Stimulated activated naive CD8-positive, alpha-beta T cell treated with anti-CD3 and anti-CD28 coated beads, Interleukin-15, Interleukin-2, amounts not matched to agents 100 ng/mL and 50 ng/mL, for 24 hours (primary cell): ENCODE measurements around the gene CACNA2D1.
"Not testable (repeated sequence)": the region's sequence is repeated elsewhere in the genome, so short reads cannot be mapped to it uniquely, and the experiment has no call there.

Source experiments
- H3K27ac Mint-ChIP-seq: one replicate; pipeline ENCODE4 v1.8.0; 2021; ENCODE audit warnings: mild to moderate bottlenecking, mixed read lengths
- H3K27me3 Mint-ChIP-seq: one replicate; pipeline ENCODE4 v1.8.0; 2021; ENCODE audit warnings: mixed read lengths
- H3K36me3 Mint-ChIP-seq: one replicate; pipeline ENCODE4 v1.8.0; 2021; ENCODE audit warnings: low read depth, mixed read lengths
- H3K4me1 Mint-ChIP-seq: one replicate; pipeline ENCODE4 v1.8.0; 2021; ENCODE audit warnings: low read depth, mixed read lengths
- H3K4me3 Mint-ChIP-seq: one replicate; pipeline ENCODE4 v1.8.0; 2021; ENCODE audit warnings: mild to moderate bottlenecking, mixed read lengths
- H3K9me3 Mint-ChIP-seq: one replicate; pipeline ENCODE4 v1.8.0; 2021; ENCODE audit warnings: mixed read lengths

CACNA2D1 gene

DNA sequence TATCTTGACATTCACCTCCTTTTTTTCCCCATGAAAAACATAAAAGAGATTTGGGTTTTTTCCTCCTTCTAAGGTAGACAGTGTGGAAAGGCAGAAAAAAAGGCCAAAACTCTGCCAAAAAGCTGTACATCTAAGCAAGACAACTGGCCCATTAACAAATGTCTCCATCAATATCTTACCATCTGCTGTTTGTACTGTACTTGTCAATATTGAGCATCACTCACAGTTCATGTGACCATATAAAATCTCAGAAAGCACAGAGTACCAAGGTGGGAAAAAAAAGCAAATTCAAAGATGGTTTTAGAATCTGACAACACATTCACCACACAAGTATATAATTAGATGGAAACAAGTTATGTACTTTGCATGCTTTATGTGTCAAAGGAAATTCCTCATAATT, 52.6 kb downstream of the CACNA2D1 start:
- Mint-ChIP-seq H3K27me3 (no peaks in the 10 kb centered on the region), H3K27ac (no peak overlapping the region), H3K36me3 (no peaks in the 10 kb centered on the region), H3K4me3 (no peak overlapping the region), H3K9me3 (no peaks in the 10 kb centered on the region), H3K4me1 (no peaks in the 10 kb centered on the region)

DNA sequence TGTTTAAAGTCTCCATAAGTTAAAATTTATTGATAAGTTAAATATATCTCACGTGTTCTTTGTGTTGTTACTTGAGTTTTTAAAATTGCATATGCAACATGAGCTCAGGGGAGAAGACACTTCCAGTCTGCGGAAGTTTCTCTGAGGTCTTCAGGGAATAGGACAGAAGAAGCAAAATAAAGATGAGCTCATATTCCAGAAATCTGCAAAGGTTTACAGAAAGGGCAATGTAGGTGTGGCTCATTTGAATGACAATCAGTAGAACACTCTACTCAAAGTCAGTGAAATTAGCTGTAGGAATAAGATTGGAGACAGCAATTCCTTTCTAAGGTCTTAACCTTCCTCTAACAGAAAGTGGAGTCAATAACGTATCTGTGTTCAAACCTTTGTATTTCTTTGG, 53.7 kb downstream of the CACNA2D1 start:
- H3K4me3 Mint-ChIP-seq: no peak overlapping the region
- H3K27ac Mint-ChIP-seq: no peak overlapping the region
- no peaks in the 10 kb centered on the region for H3K9me3 Mint-ChIP-seq
- no peaks in the 10 kb centered on the region for H3K27me3 Mint-ChIP-seq
- H3K4me1 Mint-ChIP-seq: no peaks in the 10 kb centered on the region
- H3K36me3 Mint-ChIP-seq: no peaks in the 10 kb centered on the region

DNA sequence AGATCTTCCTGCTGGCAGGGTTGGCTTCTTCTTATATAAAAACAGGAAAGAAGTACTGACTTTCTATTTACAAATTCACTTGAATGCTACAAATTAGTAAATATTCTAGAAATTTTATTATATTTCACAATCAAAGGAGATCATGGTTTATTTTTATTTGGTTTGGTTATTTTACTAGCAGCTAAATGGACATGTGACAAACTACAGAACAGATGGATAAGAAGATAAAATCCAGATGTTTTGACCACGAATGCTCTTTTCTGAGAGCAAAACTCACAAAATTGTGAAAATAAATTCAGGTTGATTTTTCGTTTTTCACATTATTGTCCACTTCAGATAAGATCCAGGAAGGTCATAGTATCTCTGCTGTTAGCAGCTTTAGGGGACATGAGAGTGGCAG, 55.4 kb downstream of the CACNA2D1 start:
- H3K4me3 Mint-ChIP-seq: no peak overlapping the region
- no peaks in the 10 kb centered on the region for H3K27me3 Mint-ChIP-seq
- H3K36me3 Mint-ChIP-seq: no peaks in the 10 kb centered on the region
- H3K9me3 Mint-ChIP-seq: no peaks in the 10 kb centered on the region
- no peak overlapping the region for H3K27ac Mint-ChIP-seq
- no peaks in the 10 kb centered on the region for H3K4me1 Mint-ChIP-seq

DNA sequence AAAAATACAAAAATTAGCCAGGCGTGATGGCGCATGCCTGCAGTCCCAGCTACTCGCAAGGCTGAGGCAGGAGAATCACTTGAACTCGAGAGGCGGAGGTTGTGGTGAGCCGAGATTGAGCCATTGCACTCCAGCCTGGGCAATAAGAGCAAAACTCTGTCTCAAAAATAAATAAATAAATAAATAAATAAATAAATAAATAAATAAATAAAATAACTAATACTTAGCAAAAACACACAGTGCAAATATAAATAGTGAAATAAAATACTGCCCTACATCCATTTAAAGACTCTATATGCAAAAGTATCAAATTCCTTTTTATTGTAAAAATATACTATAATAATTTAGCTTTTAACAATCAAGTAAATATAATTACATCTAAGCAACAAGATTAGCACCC, 57.0 kb downstream of the CACNA2D1 start:
- H3K9me3 Mint-ChIP-seq, H3K4me3 Mint-ChIP-seq, H3K36me3 Mint-ChIP-seq, H3K27ac Mint-ChIP-seq, H3K27me3 Mint-ChIP-seq, H3K4me1 Mint-ChIP-seq: not testable (repeated sequence)

DNA sequence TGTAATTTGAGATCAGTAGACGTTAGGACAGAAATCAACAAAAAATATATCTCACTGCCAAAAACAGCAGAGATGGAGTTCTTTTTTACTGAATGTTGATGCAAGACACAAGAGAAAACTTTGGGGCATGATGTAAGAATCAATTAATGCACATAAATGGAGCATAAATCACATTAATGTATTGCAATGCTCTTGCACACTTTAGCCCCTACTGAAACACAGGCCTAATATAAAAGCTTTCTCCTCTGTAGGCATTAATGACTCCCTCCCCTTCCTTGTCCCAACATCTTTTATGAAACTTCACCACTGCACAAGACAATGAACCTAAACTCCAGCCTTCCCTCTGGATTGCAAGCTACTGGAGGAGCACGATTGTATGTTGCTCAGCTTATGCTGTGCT, 58.8 kb downstream of the CACNA2D1 start:
- H3K27me3 Mint-ChIP-seq: no peaks in the 10 kb centered on the region
- no peaks in the 10 kb centered on the region for H3K36me3 Mint-ChIP-seq
- no peak overlapping the region for H3K4me3 Mint-ChIP-seq
- H3K4me1 Mint-ChIP-seq: no peaks in the 10 kb centered on the region
- no peaks in the 10 kb centered on the region for H3K9me3 Mint-ChIP-seq
- H3K27ac Mint-ChIP-seq: no peak overlapping the region

- no peaks in the 10 kb centered on the region for H3K4me1 Mint-ChIP-seq
- no peaks in the 10 kb centered on the region for H3K36me3 Mint-ChIP-seq
- H3K4me3 Mint-ChIP-seq: no peak overlapping the region
- H3K27me3 Mint-ChIP-seq: no peaks in the 10 kb centered on the region
- H3K9me3 Mint-ChIP-seq: no peaks in the 10 kb centered on the region
- no peak overlapping the region for H3K27ac Mint-ChIP-seq
Measured at GRCh38 chr7:82384051-82384464, 59.5 kb downstream of the CACNA2D1 start.

- Mint-ChIP-seq H3K36me3 (no peaks in the 10 kb centered on the region), H3K27ac (no peak overlapping the region), H3K4me1 (no peaks in the 10 kb centered on the region), H3K4me3 (no peak overlapping the region), H3K27me3 (no peaks in the 10 kb centered on the region), H3K9me3 (no peaks in the 10 kb centered on the region)
Measured at GRCh38 chr7:82382276-82382675, 61.3 kb downstream of the CACNA2D1 start.

DNA sequence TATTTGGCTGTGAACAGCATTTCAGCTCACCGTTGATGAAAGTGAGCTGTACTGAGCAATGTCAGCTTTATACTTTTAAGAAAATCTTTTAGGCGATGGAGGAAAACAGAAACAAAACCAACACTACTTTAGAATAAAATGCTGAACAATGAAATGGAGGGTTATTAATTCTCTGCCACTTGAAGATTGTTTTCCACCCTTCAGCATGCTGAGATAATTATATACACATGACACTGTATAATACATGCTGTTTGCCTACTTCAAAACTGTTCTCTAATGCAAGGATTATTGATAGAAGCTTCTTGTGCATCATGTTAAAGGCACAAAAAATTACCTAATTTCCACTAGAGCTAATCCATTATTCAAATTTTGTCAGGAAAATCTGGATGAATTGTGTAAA, 66.8 kb downstream of the CACNA2D1 start:
- Mint-ChIP-seq H3K27me3 (no peaks in the 10 kb centered on the region), H3K4me1 (no peaks in the 10 kb centered on the region), H3K27ac (no peak overlapping the region), H3K4me3 (no peak overlapping the region), H3K36me3 (no peaks in the 10 kb centered on the region), H3K9me3 (no peaks in the 10 kb centered on the region)

DNA sequence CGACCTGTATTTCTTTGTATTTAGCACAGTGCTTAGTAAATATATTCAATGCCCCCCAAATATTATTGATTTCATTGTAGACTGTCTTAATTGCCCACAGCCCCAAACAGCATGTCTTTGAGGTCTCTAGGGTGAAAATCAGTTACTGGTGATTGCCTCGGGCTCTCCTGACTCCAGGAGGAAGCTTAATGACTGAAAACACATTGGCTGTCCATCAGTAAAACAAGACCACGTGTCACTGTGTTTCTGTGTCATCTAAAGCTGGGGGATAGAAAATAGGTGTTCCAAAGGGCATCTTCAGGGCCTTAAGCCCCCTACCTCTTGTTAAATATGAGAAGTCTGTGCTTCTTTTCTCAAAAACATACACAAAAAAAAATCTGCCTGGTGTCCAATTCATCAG, 67.9 kb downstream of the CACNA2D1 start:
- H3K9me3 Mint-ChIP-seq: no peaks in the 10 kb centered on the region
- H3K36me3 Mint-ChIP-seq: no peaks in the 10 kb centered on the region
- H3K27me3 Mint-ChIP-seq: no peaks in the 10 kb centered on the region
- no peaks in the 10 kb centered on the region for H3K4me1 Mint-ChIP-seq
- no peak overlapping the region for H3K27ac Mint-ChIP-seq
- no peak overlapping the region for H3K4me3 Mint-ChIP-seq

DNA sequence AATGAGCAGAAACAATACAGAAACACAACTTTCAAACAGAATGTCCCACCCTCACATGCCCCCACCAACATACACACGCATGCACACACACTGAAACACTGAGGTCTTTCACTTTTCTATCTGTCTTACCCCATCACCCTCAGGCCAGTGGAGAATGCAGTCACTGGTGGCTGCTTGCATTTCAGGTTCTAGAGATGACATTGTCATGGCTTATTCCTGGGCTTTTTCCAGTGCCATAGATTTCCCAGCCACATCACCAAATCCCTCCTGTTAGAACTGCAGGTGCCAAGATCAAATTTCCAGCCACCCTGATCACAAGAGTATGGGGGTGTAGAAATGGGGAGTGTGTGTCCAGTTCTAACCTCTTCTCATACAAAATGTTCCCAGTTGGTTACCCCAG, 68.4 kb downstream of the CACNA2D1 start:
- Mint-ChIP-seq H3K27ac (no peak overlapping the region), H3K4me1 (no peaks in the 10 kb centered on the region), H3K9me3 (no peaks in the 10 kb centered on the region), H3K36me3 (no peaks in the 10 kb centered on the region), H3K27me3 (no peaks in the 10 kb centered on the region), H3K4me3 (no peak overlapping the region)

- Mint-ChIP-seq H3K36me3 (no peaks in the 10 kb centered on the region), H3K9me3 (no peaks in the 10 kb centered on the region), H3K4me3 (no peak overlapping the region), H3K4me1 (no peaks in the 10 kb centered on the region), H3K27ac (no peak overlapping the region), H3K27me3 (no peaks in the 10 kb centered on the region)
Measured at GRCh38 chr7:82373926-82374635, 69.5 kb downstream of the CACNA2D1 start.

DNA sequence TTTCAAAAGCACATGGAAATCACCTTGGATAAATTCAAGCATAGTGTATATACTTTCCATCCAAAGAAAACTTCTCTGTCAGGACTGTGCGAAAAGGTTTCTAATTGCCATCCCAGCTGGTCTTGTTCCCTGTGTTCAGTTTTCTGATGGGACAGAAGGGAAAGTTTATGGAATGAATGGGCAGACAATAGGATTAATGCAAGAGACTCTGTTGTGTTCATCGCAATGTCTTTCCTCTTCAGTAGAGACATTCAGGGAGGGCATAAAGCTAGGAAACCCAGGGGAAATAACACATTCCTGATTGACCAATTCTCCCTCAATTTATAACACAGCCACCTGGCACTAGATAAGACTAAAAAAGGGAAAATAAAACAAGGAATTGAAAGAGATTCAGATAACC, 78.9 kb downstream of the CACNA2D1 start:
- Mint-ChIP-seq H3K27me3 (no peaks in the 10 kb centered on the region), H3K27ac (no peak overlapping the region), H3K4me1 (no peaks in the 10 kb centered on the region), H3K9me3 (no peaks in the 10 kb centered on the region), H3K4me3 (no peak overlapping the region), H3K36me3 (no peaks in the 10 kb centered on the region)

DNA sequence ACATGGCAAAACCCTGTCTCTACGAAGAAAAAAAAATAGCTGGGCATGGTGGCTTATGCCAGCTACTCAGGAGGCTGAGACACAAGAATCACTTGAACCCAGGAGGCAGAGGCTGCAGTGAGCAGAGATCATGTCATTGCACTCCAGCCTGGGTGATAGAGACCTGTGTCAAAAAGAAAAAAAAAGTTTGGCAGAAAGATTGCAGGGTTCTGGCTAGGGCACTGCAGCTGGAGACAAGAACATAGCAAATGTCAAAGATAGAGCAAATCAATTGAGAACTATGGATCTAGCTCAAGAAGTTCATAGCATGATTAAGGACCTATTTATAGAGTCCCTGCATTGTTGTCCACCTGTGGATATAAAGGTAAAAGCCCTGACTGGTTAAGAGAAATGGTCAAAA, 79.5 kb downstream of the CACNA2D1 start:
- no peaks in the 10 kb centered on the region for H3K36me3 Mint-ChIP-seq
- H3K4me1 Mint-ChIP-seq: no peaks in the 10 kb centered on the region
- H3K27ac Mint-ChIP-seq: no peak overlapping the region
- no peaks in the 10 kb centered on the region for H3K9me3 Mint-ChIP-seq
- no peak overlapping the region for H3K4me3 Mint-ChIP-seq
- no peaks in the 10 kb centered on the region for H3K27me3 Mint-ChIP-seq

GRCh38 chr7:82362129-82362706, 81.4 kb downstream of the CACNA2D1 start:
- no peak overlapping the region for H3K4me3 Mint-ChIP-seq
- no peaks in the 10 kb centered on the region for H3K36me3 Mint-ChIP-seq
- H3K27me3 Mint-ChIP-seq: no peaks in the 10 kb centered on the region
- no peaks in the 10 kb centered on the region for H3K4me1 Mint-ChIP-seq
- H3K9me3 Mint-ChIP-seq: no peaks in the 10 kb centered on the region
- H3K27ac Mint-ChIP-seq: no peak overlapping the region

DNA sequence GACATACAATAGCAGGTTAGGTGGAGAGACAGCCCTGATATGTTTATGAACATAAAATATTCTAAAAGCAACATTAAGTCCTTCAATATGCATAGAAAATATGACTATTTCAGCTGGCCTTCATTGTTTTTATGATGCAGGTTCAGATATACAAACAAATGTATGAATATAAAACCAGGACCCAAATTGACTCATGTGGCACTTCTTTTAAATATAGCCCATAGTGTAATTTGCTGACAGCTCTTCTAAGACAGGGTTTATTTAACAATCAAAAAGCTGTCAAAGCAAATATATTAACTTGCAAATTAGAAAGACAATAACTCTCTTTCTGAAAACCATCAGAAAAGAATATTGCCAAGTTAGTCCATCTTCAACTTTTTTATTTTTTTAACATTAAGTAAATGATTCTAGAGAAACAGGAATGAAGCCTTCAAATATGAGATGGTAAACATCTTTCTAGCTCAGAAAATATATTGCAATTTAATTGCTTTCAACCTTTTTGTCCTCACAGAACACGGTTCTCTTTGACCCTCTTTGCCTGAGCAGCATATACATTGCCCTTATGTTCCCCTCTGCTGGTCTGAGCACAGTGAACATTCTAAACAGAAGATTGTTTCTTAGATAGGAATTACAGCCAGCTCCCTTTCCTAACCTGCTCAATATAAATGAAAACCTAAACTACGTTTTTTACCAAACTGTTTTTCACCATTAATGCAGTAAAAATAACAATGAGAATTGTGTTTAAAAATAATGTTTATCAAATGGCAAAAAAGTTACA, 82.8 kb downstream of the CACNA2D1 start:
- Mint-ChIP-seq H3K27ac (no peak overlapping the region), H3K27me3 (no peaks in the 10 kb centered on the region), H3K4me1 (no peaks in the 10 kb centered on the region), H3K9me3 (no peaks in the 10 kb centered on the region), H3K4me3 (no peak overlapping the region), H3K36me3 (no peaks in the 10 kb centered on the region)
